Activated CD4-positive, alpha-beta T cell treated with anti-CD3 and anti-CD28 coated beads, Interleukin-2, amount 10 ng/mL, durations not matched to agents 24 days and 14 days (primary cell): ENCODE results near the gene ALPK1. TPM values are rescaled to one million over a fixed set of nuclear protein-coding genes. Genes with fewer than 3 reads are reported as not detected.
"Not testable (repeated sequence)": the region's sequence is repeated elsewhere in the genome, so short reads cannot be mapped to it uniquely, and the experiment has no call there.

ENCODE experiments used
- DNase-seq: peaks from one replicate; pipeline ENCODE4 v3.0.0; 2022
- H3K27ac Mint-ChIP-seq: one replicate; pipeline ENCODE4 v1.8.0; 2022; ENCODE audit warnings: mild to moderate bottlenecking, mixed read lengths
- H3K27me3 Mint-ChIP-seq: one replicate; pipeline ENCODE4 v1.8.0; 2022; ENCODE audit warnings: mixed read lengths
- H3K36me3 Mint-ChIP-seq: one replicate; pipeline ENCODE4 v1.8.0; 2022; ENCODE audit warnings: low read depth, mild to moderate bottlenecking, mixed read lengths
- H3K4me1 Mint-ChIP-seq: one replicate; pipeline ENCODE4 v1.8.0; 2021; ENCODE audit warnings: mixed read lengths
- H3K4me3 Mint-ChIP-seq: one replicate; pipeline ENCODE4 v1.8.0; 2022; ENCODE audit warnings: mild to moderate bottlenecking, moderate library complexity, mixed read lengths
- H3K9me3 Mint-ChIP-seq: one replicate; pipeline ENCODE4 v1.8.0; 2021; ENCODE audit warnings: mixed read lengths
- intact Hi-C: fragments of 100-400 bp; cut with micrococcal nuclease; formaldehyde crosslinking; loops from one replicate; pipeline ENCODE4 v1.15.1; 2023
- total RNA-seq: library from RNA; stranded (reverse); gene quantifications from 2 replicates; pipeline ENCODE4 v1.2.3, GENCODE V29; 2022

ALPK1 gene
- total RNA-seq, 1 donor from 2014 or later, result 9.1 TPM

DNA sequence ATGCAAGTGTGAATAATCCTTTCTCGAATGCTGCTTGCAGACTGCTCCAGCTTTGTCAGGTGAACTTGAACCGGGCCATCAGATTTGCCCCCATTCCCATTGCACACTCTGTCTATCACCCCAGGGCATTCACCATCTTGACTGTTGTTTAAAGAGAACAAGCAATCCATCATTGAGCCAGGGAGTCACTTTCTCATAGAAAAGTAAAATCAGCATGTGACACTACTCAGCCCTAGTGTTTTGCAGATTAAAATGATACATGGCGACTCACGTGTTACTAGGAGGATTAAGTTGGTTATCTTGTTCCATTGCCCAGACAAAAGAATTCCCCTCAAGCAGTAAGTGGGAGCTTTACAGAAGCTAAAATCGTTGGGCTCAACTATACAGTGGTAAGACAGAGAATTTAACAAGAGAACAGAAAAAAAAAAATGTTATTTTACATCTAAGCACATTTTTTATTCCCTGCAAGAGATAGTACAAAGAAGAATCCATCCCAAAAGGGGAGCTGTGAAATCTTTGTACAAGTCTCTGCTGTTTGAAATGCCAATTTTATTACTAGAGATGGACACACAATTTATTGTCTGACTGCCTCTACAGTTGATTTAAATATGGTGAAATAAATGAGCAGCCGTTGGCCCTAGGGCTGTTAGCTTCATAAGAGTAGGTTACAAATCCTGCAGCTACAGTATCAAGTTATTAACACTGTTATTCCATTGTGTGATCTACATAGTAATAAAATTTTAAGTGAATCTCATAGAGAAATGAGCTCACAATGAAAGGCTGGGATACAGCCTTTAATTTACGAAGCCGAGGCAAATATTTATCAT lies 151.3 kb downstream of the ALPK1 start:
- Mint-ChIP-seq H3K36me3 (peaks cover 14% of the 10 kb centered on the region), H3K9me3 (peaks cover 8% of the 10 kb centered on the region), H3K27me3 (no peaks in the 10 kb centered on the region), H3K4me1 (no peaks in the 10 kb centered on the region), H3K27ac (no peak overlapping the region), H3K4me3 (no peak overlapping the region)
- intact Hi-C loops, result no loop called here
- no peak for DNase-seq

DNA sequence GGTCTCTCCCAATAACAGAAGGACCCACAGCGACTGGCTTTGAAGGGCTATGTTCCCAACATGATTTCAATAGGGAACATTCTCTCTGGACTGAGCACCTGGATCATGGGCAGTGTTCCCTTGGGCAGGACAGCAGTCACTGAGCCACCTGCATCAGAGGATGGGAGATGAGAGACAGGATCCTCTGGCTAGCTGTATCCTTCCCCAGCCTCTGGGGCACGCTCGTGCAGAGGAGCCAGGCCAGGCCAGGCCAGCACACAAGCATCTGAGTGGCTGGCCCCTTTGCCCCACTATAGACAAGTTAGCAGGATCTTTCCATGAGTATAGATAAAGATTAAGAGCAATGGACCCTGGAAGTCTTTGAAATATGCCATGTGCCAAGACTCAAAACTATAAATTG lies 152.5 kb downstream of the ALPK1 start:
- Mint-ChIP-seq H3K27ac (no peak overlapping the region), H3K27me3 (no peaks in the 10 kb centered on the region), H3K36me3 (peaks cover 10% of the 10 kb centered on the region), H3K9me3 (peaks cover 3% of the 10 kb centered on the region), H3K4me1 (no peaks in the 10 kb centered on the region), H3K4me3 (no peak overlapping the region)
- DNase-seq, result peak; percentile 43
- intact Hi-C loops, result no loop called here

DNA sequence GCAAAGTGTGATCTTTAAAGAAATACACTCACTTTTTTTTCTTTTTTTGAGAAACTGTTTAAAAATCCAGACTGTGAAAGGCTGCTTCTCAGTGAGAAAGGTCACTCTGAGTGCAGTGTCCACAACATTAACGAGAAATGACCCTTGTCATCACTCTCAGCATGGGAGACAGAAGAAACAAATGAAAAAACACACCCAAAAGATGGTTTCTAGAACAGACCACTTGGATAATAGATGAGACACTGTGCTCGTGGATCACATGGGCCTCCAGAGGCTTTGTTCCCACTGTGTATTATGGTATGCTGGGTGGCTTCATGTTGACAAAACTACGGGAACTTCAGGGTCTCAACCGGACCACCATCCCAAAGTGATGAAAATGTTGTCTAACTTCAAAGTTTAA lies 153.9 kb downstream of the ALPK1 start:
- Mint-ChIP-seq H3K27ac (no peak overlapping the region), H3K4me3 (no peak overlapping the region), H3K36me3 (peaks cover 5% of the 10 kb centered on the region), H3K27me3 (no peaks in the 10 kb centered on the region), H3K4me1 (no peaks in the 10 kb centered on the region), H3K9me3 (no peaks in the 10 kb centered on the region)
- intact Hi-C loops, result no loop called here
- DNase-seq, result no peak

DNA sequence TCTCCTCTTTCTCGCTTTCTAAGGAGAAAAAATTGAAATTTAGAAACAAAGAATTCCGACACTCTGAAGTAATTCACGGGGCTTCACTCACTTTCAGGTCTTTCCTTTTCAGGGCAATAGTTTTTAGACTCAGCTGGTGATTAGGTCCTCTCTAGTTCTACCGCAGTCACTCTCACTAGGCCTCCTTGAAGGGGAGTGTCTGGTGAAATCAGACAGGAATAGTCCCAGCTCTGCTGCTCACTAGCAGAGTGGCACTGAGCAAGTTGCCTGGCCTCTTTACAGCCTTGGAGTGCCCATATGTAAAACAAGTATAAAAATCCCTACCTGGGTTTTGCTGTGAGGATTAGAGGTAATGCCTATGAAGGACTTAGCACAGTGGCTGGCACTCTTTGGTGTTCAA lies 154.7 kb downstream of the ALPK1 start:
- intact Hi-C loops, result no loop called here
- H3K9me3 Mint-ChIP-seq, result no peaks in the 10 kb centered on the region
- no peaks in the 10 kb centered on the region for H3K4me1 Mint-ChIP-seq
- H3K27me3 Mint-ChIP-seq, result no peaks in the 10 kb centered on the region
- DNase-seq, result no peak
- H3K36me3 Mint-ChIP-seq, result peaks cover 2% of the 10 kb centered on the region
- H3K27ac Mint-ChIP-seq, result no peak overlapping the region
- no peak overlapping the region for H3K4me3 Mint-ChIP-seq

DNA sequence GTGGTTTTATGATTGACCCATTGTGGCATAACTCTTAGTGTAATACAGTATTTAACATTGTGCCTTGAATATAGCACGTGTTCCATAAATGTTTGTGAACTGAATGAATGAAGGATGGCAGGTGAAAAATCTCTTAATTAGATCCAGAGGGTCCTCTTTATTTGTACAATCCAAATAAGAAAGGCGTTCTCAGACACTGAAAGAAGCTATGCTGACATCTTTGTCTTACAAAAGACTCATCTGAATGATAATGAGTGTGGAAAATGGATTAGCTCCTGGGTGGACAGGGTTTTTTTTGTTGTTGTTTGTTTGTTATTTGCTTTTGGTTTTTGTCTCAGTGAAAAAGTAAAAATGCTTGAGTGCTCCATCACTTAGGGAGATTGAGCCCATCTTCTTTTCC lies 156.2 kb downstream of the ALPK1 start:
- H3K9me3 Mint-ChIP-seq, result peaks cover 4% of the 10 kb centered on the region
- no peak overlapping the region for H3K4me3 Mint-ChIP-seq
- no peaks in the 10 kb centered on the region for H3K36me3 Mint-ChIP-seq
- H3K4me1 Mint-ChIP-seq, result no peaks in the 10 kb centered on the region
- DNase-seq, result no peak
- H3K27ac Mint-ChIP-seq, result no peak overlapping the region
- no peaks in the 10 kb centered on the region for H3K27me3 Mint-ChIP-seq
- intact Hi-C loops, result no loop called here

DNA sequence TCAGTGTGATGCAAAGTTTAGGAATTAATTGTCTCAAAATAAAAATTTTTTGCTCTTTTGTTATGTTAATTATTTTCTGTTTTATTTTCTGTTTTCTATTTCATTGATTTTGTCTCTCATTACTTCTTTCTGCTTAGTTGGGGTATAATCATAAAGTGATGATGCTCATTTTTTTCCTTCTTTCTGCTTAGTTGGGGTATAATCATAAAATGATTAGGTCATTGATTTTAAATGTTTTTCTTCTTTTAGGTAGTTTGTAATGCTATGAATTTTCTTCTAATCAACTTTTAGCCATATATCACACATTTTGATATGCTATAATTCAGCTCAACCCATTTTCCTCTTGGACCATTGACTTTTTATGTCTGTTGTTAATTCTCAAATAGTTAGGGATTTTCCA lies 175.1 kb downstream of the ALPK1 start:
- H3K27ac Mint-ChIP-seq, result no peak overlapping the region
- no peak overlapping the region for H3K4me3 Mint-ChIP-seq
- no peaks in the 10 kb centered on the region for H3K4me1 Mint-ChIP-seq
- H3K27me3 Mint-ChIP-seq, result peaks cover 11% of the 10 kb centered on the region
- peaks cover 5% of the 10 kb centered on the region for H3K9me3 Mint-ChIP-seq
- intact Hi-C loops, result no loop called here
- H3K36me3 Mint-ChIP-seq, result no peaks in the 10 kb centered on the region
- no peak for DNase-seq

DNA sequence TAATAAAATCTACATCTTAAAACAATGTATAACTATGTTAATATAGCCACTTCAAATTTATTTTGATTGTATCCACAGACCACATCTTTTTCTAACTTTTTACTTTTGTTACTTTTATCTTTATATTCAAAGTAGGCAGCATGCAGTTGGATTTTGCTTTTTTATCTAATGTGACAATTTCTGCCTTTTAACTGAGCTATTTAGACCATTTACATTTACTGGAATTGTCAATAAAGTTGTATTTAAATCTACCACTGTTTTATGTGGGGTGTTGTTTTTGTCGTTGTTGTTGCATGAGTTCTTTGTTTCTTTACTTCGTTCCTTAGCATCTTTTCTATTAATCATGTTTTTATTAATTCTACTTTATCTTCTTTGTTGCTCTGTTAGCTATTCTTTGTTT lies 176.8 kb downstream of the ALPK1 start:
- DNase-seq, result no peak
- peaks cover 9% of the 10 kb centered on the region for H3K9me3 Mint-ChIP-seq
- peaks cover 14% of the 10 kb centered on the region for H3K27me3 Mint-ChIP-seq
- no peak overlapping the region for H3K4me3 Mint-ChIP-seq
- H3K27ac Mint-ChIP-seq, result no peak overlapping the region
- no peaks in the 10 kb centered on the region for H3K36me3 Mint-ChIP-seq
- H3K4me1 Mint-ChIP-seq, result no peaks in the 10 kb centered on the region
- intact Hi-C loops, result no loop called here

DNA sequence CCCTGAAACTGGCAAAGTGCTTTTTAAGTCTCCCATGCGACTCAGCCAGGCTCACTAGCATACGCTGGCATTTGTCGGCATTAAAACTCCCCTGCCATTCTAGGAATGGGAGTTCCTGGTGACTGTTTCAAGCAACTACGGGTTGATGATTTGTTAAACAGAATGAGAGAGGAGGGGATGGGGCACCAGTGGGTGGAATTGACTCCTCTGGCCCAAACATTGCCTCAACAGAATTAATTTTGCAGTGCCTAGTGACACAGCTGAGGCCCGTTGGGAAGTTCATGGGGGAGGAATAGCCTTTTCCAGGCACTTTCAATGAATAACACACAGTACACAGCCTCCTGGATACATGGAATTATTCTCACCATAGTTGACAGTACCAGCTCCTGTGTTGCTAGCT lies 188.8 kb downstream of the ALPK1 start:
- H3K4me1 Mint-ChIP-seq, result no peaks in the 10 kb centered on the region
- no peak overlapping the region for H3K27ac Mint-ChIP-seq
- peaks cover 11% of the 10 kb centered on the region for H3K9me3 Mint-ChIP-seq
- DNase-seq, result no peak
- no peak overlapping the region for H3K4me3 Mint-ChIP-seq
- H3K27me3 Mint-ChIP-seq, result peaks cover 2% of the 10 kb centered on the region
- intact Hi-C loops, result no loop called here
- H3K36me3 Mint-ChIP-seq, result no peaks in the 10 kb centered on the region

DNA sequence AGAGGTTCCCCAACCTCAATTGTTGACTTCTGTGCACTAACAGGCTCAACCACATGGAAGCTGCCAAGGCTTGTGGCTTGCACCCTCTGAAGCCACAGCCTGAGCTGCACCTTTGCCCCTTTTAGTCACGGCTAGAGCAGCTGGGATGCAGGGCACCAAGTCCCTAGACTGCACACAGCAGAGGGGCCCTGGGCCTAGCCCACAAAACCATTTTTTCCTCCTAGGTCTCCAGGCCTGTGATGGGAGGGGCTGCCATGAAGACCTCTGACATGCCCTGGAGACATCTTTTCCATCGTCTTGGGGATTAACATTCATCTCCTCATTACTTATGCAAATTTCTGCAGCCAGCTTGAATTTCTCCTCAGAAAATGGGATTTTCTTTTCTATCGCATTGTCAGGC lies 193.6 kb downstream of the ALPK1 start:
- intact Hi-C loops, H3K4me1 Mint-ChIP-seq: not testable (repeated sequence)

More for the DNA sequence above, 193.6 kb downstream of the ALPK1 start:
- not testable (repeated sequence) for H3K27me3 Mint-ChIP-seq, H3K9me3 Mint-ChIP-seq, H3K4me3 Mint-ChIP-seq, H3K36me3 Mint-ChIP-seq, H3K27ac Mint-ChIP-seq, DNase-seq

Other genes with a start within 250 kb of the ALPK1 start
- gene FAM241A, start 151.9 kb upstream of the ALPK1 start, total RNA-seq, result 6.2 and 6.7 TPM in 2 replicates
- 20.5 and 27.0 TPM in 2 replicates for gene AP1AR, start 65.6 kb upstream of the ALPK1 start, total RNA-seq
- gene TIFA, start 11.5 kb upstream of the ALPK1 start, total RNA-seq, result 27.1 and 27.9 TPM in 2 replicates
- gene NEUROG2, start 218.8 kb downstream of the ALPK1 start, total RNA-seq, result 0.16 and 0.17 TPM in 2 replicates